Right atrium auricular region (tissue), 2 donors: ENCODE data around the gene RNF8. TPM values are rescaled to one million over a fixed set of nuclear protein-coding genes. Genes with fewer than 3 reads are reported as not detected.
"Not testable (repeated sequence)": the region's sequence is repeated elsewhere in the genome, so short reads cannot be mapped to it uniquely, and the experiment has no call there.

Source experiments
- DNase-seq: peaks from one replicate; pipeline ENCODE4 v3.0.0-alpha.2; 2019; ENCODE audit warnings: low spot score
- H3K27ac ChIP-seq, 2 donors: fragments of 200-600 bp; sonication (generic); 1 replicate in 1 of 2; 2 replicates in 1 of 2; pipeline ENCODE4 v1.5.1; 2016 to 2019
- H3K27me3 ChIP-seq, 2 donors: fragments of 200-600 bp; sonication (generic); one replicate each; pipeline versions ENCODE4 v1.5.1 to v1.6.0; 2017 to 2019
- H3K36me3 ChIP-seq: fragments of 200-600 bp; sonication (generic); one replicate; pipeline ENCODE4 v1.5.1; 2016
- H3K4me1 ChIP-seq, 2 donors: fragments of 200-600 bp; sonication (generic); one replicate each; pipeline versions ENCODE4 v1.5.1 to v1.6.0; 2017 to 2019
- H3K4me3 ChIP-seq, 2 donors: fragments of 200-600 bp; sonication (generic); 1 replicate in 1 of 2; 2 replicates in 1 of 2; pipeline ENCODE4 v1.5.1; 2017 to 2019; ENCODE audit warnings: mild to moderate bottlenecking in 1 of 2, moderate library complexity in 1 of 2
- H3K9me3 ChIP-seq, 2 donors: fragments of 200-600 bp; sonication (generic); one replicate each; pipeline ENCODE4 v1.5.1; 2019
- CTCF ChIP-seq, 2 donors: fragments of 200-600 bp; sonication (generic); IDR thresholded peaks; one replicate each; pipeline ENCODE4 v1.5.1; 2019; ENCODE audit warnings: antibody characterized with exemption in 2 of 2
- total RNA-seq, 2 donors: library from RNA; depleted of rRNA; stranded (reverse); fragments of >200 nt; gene quantifications; one replicate each; pipeline ENCODE4 v1.1.0, GENCODE V29; 2016

The RNF8 gene
- total RNA-seq, 2 donors from 2014 or later, result 17.0 to 17.3 TPM

GRCh38 chr6:37441651-37442050, 87.9 kb downstream of the RNF8 start:
- Histone ChIP-seq H3K27ac (no peak overlapping the region), H3K4me1 (peaks cover 0 to 50% of the 10 kb centered on the region in 2 donors)

GRCh38 chr6:37442416-37443215, 88.8 kb downstream of the RNF8 start:
- Histone ChIP-seq H3K36me3 (peaks cover 43% of the 10 kb centered on the region), H3K9me3 (no peaks in the 10 kb centered on the region), H3K4me3 (peak overlapping the region in 1 of 2 donors; percentile 22)

More at GRCh38 chr6:37441651-37442050, 87.9 kb downstream of the RNF8 start:
- Histone ChIP-seq H3K4me3 (no peak overlapping the region), H3K9me3 (no peaks in the 10 kb centered on the region), H3K27me3 (no peaks in the 10 kb centered on the region), H3K36me3 (peaks cover 44% of the 10 kb centered on the region)
- DNase-seq, result no peak
- TF ChIP-seq CTCF (IDR thresholded peaks at IDR 0.05), result no peak

GRCh38 chr6:37443216-37443542, 89.4 kb downstream of the RNF8 start:
- peak overlapping the region; percentile 54 to 73 for H3K27ac ChIP-seq
- H3K4me1 ChIP-seq, result peaks cover 0 to 50% of the 10 kb centered on the region in 2 donors
- DNase-seq, H3K27me3 ChIP-seq, H3K9me3 ChIP-seq: not testable (repeated sequence)
- peak overlapping the region in 1 of 2 donors; percentile 22 for H3K4me3 ChIP-seq
- peaks cover 42% of the 10 kb centered on the region for H3K36me3 ChIP-seq

More at GRCh38 chr6:37442416-37443215, 88.8 kb downstream of the RNF8 start:
- Histone ChIP-seq H3K27me3 (no peaks in the 10 kb centered on the region), H3K4me1 (peaks cover 0 to 50% of the 10 kb centered on the region in 2 donors), H3K27ac (peak overlapping the region; percentile 54 to 73)
- no peak for TF ChIP-seq CTCF (IDR thresholded peaks at IDR 0.05)
- no peak for DNase-seq

Other genes with a start within 250 kb of the RNF8 start
- 10 to 100 TPM; 28.0 to 46.2 TPM for gene PIM1, start 183.8 kb upstream of the RNF8 start, total RNA-seq
- gene TBC1D22B, start 96.2 kb upstream of the RNF8 start, total RNA-seq, result 1 to 10 TPM; 7.5 to 9.8 TPM
- 1 to 10 TPM; 1.3 to 1.4 TPM for gene TMEM217, start 95.8 kb upstream of the RNF8 start, total RNA-seq
- 10 to 100 TPM; 20.4 to 21.1 TPM for gene CMTR1, start 79.2 kb downstream of the RNF8 start, total RNA-seq
- gene CCDC167, start 145.9 kb downstream of the RNF8 start, total RNA-seq, result 10 to 100 TPM; 26.1 to 39.6 TPM